Neural cell (in vitro differentiated cells): Measurements from ENCODE around the gene KRT12. TPM values are rescaled to one million over a fixed set of nuclear protein-coding genes. Genes with fewer than 3 reads are reported as not detected.

ENCODE experiments used
- H2AFZ ChIP-seq: fragments of 200-600, 300-800 bp; sonication (generic), shearing (Covaris generic); 2 replicates; pipeline ENCODE4 v1.6.0; 2014; ENCODE audit warnings: low read depth, mild to moderate bottlenecking, antibody characterized with exemption, low read length, moderate library complexity
- H3F3A ChIP-seq: fragments of 200-600 bp; shearing (Covaris generic); 2 replicates; pipeline ENCODE4 v1.6.1; 2016; ENCODE audit warnings: mild to moderate bottlenecking, moderate library complexity, mixed read lengths, antibody characterized with exemption, low read length; ENCODE audit not compliant: insufficient read depth, poor library complexity, severe bottlenecking
- H3K27ac ChIP-seq: fragments of 200-600, 300-800 bp; sonication (generic), shearing (Covaris generic); 2 replicates; pipeline ENCODE4 v1.5.1; 2014; ENCODE audit warnings: mild to moderate bottlenecking, low read length, moderate library complexity
- H3K27me3 ChIP-seq: fragments of 300-800, 200-600 bp; sonication (generic), shearing (Covaris generic); 2 replicates; pipeline ENCODE4 v1.6.0; 2014; ENCODE audit warnings: mild to moderate bottlenecking, low read depth, low read length, moderate library complexity; ENCODE audit not compliant: insufficient read depth
- H3K36me3 ChIP-seq: fragments of 300-800, 200-600 bp; sonication (generic), shearing (Covaris generic); 2 replicates; pipeline ENCODE4 v1.5.1; 2014; ENCODE audit warnings: mild to moderate bottlenecking, antibody characterized with exemption, low read length, moderate library complexity; ENCODE audit not compliant: insufficient read depth
- H3K4me2 ChIP-seq: fragments of 300-800, 200-600 bp; sonication (generic), shearing (Covaris generic); 2 replicates; pipeline ENCODE4 v1.6.0; 2014; ENCODE audit warnings: mild to moderate bottlenecking, low read length
- H3K4me3 ChIP-seq: fragments of 300-800, 200-600 bp; sonication (generic), shearing (Covaris generic); 2 replicates; pipeline ENCODE4 v1.5.1; 2014; ENCODE audit warnings: mild to moderate bottlenecking, low read length, moderate library complexity
- H3K79me2 ChIP-seq: fragments of 200-600 bp; shearing (Covaris generic); replicated peaks from 2 replicates; pipeline ENCODE4 v1.6.0; 2014; ENCODE audit warnings: mild to moderate bottlenecking, low read length, moderate library complexity; ENCODE audit not compliant: insufficient read depth
- H3K9ac ChIP-seq: fragments of 300-800, 200-600 bp; sonication (generic), shearing (Covaris generic); 2 replicates; pipeline ENCODE4 v1.6.1; 2016; ENCODE audit warnings: mild to moderate bottlenecking, low read length, mixed read lengths
- H3K9me2 ChIP-seq: fragments of 200-600 bp; shearing (Covaris generic); 2 replicates; pipeline ENCODE4 v1.6.1; 2016; ENCODE audit warnings: mild to moderate bottlenecking, low read length, mixed read lengths; ENCODE audit not compliant: insufficient read depth
- H3K9me3 ChIP-seq: fragments of 200-600, 300-800 bp; sonication (generic), shearing (Covaris generic); 2 replicates; pipeline ENCODE4 v1.6.1; 2016; ENCODE audit warnings: mild to moderate bottlenecking, mixed run types, low read length, moderate library complexity, mixed read lengths
- H4K20me1 ChIP-seq: fragments of 200-600 bp; shearing (Covaris generic); 2 replicates; pipeline ENCODE4 v1.6.1; 2016; ENCODE audit warnings: mild to moderate bottlenecking, mixed run types; ENCODE audit not compliant: insufficient read depth
- CTCF ChIP-seq: fragments of 450-650 bp; IDR thresholded peaks from 2 replicates; pipeline ENCODE4 v1.5.1; 2014; ENCODE audit warnings: antibody characterized with exemption, mild to moderate bottlenecking, moderate library complexity; ENCODE audit not compliant: poor library complexity, severe bottlenecking
- EP300 ChIP-seq: fragments of 450-650 bp; conservative IDR thresholded peaks from 2 replicates; pipeline ENCODE4 v1.6.1; 2014; ENCODE audit warnings: antibody characterized with exemption, mild to moderate bottlenecking, moderate library complexity; ENCODE audit not compliant: poor library complexity, severe bottlenecking
- EZH2 ChIP-seq: fragments of 200-600, 300-800 bp; shearing (Covaris generic), sonication (generic); IDR thresholded peaks from 2 replicates; pipeline ENCODE4 v1.6.1; 2014; ENCODE audit warnings: antibody characterized with exemption, low read length, borderline replicate concordance, mild to moderate bottlenecking; ENCODE audit not compliant: insufficient read depth, poor library complexity, severe bottlenecking
- MXI1 ChIP-seq: fragments of 450-650 bp; conservative IDR thresholded peaks from 2 replicates; pipeline ENCODE4 v1.6.1; 2014; ENCODE audit warnings: antibody characterized with exemption, mild to moderate bottlenecking; ENCODE audit not compliant: poor library complexity, severe bottlenecking
- POLR2AphosphoS5 ChIP-seq: IDR thresholded peaks from 2 replicates; pipeline ENCODE4 v1.6.1; 2012
- RAD21 ChIP-seq: fragments of 450-650 bp; conservative IDR thresholded peaks from 2 replicates; pipeline ENCODE4 v1.6.1; 2014; ENCODE audit warnings: antibody characterized with exemption, mild to moderate bottlenecking, moderate library complexity
- REST ChIP-seq: IDR thresholded peaks from 2 replicates; pipeline ENCODE4 v1.6.1; 2012; ENCODE audit warnings: borderline replicate concordance
- SMC3 ChIP-seq: fragments of 450-650 bp; conservative IDR thresholded peaks from 2 replicates; pipeline ENCODE4 v1.6.1; 2014; ENCODE audit warnings: antibody characterized with exemption, mild to moderate bottlenecking, moderate library complexity; ENCODE audit not compliant: poor library complexity
- TAF1 ChIP-seq: IDR thresholded peaks from 2 replicates; pipeline ENCODE4 v1.6.1; 2012; ENCODE audit warnings: low read depth
- polyA plus RNA-seq: library from polyadenylated mRNA; depleted of rRNA; stranded (reverse); fragments of >200 nt; gene quantifications from 2 replicates; pipeline ENCODE4 v1.2.3, GENCODE V29; 2014

Gene KRT12
- polyA plus RNA-seq, 1 donor from 2014 or later = not detected

DNA sequence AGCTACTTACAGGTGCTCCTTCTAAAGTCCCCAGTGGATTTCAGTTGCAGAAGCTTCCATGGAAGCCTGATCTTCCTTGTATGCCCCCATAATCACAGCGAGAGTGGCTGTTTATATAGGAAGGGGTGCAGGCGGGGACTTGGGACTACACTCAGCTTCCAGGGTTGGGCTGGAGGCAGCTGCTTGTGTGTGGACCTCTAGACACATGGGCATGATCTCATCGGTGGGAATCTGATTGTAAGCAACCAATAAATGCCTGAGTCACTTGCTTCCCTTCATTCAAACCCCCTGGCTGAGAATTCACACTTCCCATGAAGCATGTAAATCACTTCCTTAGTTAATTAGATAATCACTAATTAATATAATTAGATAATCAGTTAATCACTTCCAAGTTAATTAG is 19.1 kb upstream of the KRT12 start:
- Histone ChIP-seq H3K27me3 (no peaks in the 10 kb centered on the region), H3F3A (no peaks in the 10 kb centered on the region), H3K36me3 (no peaks in the 10 kb centered on the region), H3K9ac (no peak overlapping the region), H3K4me3 (no peak overlapping the region), H3K9me3 (no peaks in the 10 kb centered on the region), H3K27ac (no peak overlapping the region), H3K4me2 (no peak overlapping the region), H3K9me2 (no peaks in the 10 kb centered on the region), H2AFZ (no peak overlapping the region), H3K79me2 (no peaks in the 10 kb centered on the region), H4K20me1 (no peaks in the 10 kb centered on the region)
- TF ChIP-seq MXI1 = no peak
- TF ChIP-seq TAF1 = no peak
- TF ChIP-seq CTCF = no peak
- TF ChIP-seq EZH2 = no peak
- TF ChIP-seq REST = no peak
- no peak for TF ChIP-seq POLR2AphosphoS5
- no peak for TF ChIP-seq RAD21
- no peak for TF ChIP-seq SMC3
- no peak for TF ChIP-seq EP300

- H3K9me3 ChIP-seq = no peaks in the 10 kb centered on the region
- H3K27me3 ChIP-seq = no peaks in the 10 kb centered on the region
- H3K79me2 ChIP-seq = no peaks in the 10 kb centered on the region
- no peak within 1 kb of the TSS for H2AFZ ChIP-seq
- no peak for TF ChIP-seq POLR2AphosphoS5
- TF ChIP-seq MXI1 = no peak
- TF ChIP-seq TAF1 = no peak
- TF ChIP-seq RAD21 = no peak
- TF ChIP-seq REST = no peak
- no peak for TF ChIP-seq CTCF
- TF ChIP-seq SMC3 = no peak
- no peak for TF ChIP-seq EZH2
- no peak for TF ChIP-seq EP300
- no peak within 1 kb of the TSS for H3K27ac ChIP-seq
- H3K9ac ChIP-seq = no peak within 1 kb of the TSS
- H3F3A ChIP-seq = no peaks in the 10 kb centered on the region
- no peak within 1 kb of the TSS for H3K4me2 ChIP-seq
- no peaks in the 10 kb centered on the region for H4K20me1 ChIP-seq
- H3K4me3 ChIP-seq = no peak within 1 kb of the TSS
- H3K9me2 ChIP-seq = no peaks in the 10 kb centered on the region
- H3K36me3 ChIP-seq = no peaks in the 10 kb centered on the region
These were observed 17.9 kb upstream of the KRT12 start, which contains the start of gene KRT20 for GRCh38 chr17:40884708-40885512. KRT20 (minus strand) TSS chr17:40885242; CDS start chr17:40885185, 57 bp downstream.
